Gastrocnemius medialis (tissue), 4 donors: ENCODE results near the gene RNF41.

Source experiments
- POLR2A ChIP-seq, 2 donors: fragments of 450-650 bp; IDR thresholded peaks; one replicate each; pipeline ENCODE4 v1.6.1; 2017; ENCODE audit warnings: antibody characterized with exemption in 2 of 2, mild to moderate bottlenecking in 2 of 2, moderate library complexity in 2 of 2
- TF ChIP-seq, protein P1 (sequence below), 5 experiments: fragments of 450-650 bp in 3 of 5; fragments of 200-600 bp in 2 of 5; sonication (generic) in 2 of 5; IDR thresholded peaks in 4 of 5; conservative IDR thresholded peaks in 1 of 5; 1 replicate in 4 of 5; 2 replicates in 1 of 5; pipeline ENCODE4 v1.5.1; 2016 to 2019; ENCODE audit warnings: antibody characterized with exemption in 5 of 5, mild to moderate bottlenecking in 3 of 5, moderate library complexity in 3 of 5

GRCh38 chr12:56159482-56160192 lies 62.1 kb downstream of the RNF41 start:
- TF ChIP-seq, protein P1, sequence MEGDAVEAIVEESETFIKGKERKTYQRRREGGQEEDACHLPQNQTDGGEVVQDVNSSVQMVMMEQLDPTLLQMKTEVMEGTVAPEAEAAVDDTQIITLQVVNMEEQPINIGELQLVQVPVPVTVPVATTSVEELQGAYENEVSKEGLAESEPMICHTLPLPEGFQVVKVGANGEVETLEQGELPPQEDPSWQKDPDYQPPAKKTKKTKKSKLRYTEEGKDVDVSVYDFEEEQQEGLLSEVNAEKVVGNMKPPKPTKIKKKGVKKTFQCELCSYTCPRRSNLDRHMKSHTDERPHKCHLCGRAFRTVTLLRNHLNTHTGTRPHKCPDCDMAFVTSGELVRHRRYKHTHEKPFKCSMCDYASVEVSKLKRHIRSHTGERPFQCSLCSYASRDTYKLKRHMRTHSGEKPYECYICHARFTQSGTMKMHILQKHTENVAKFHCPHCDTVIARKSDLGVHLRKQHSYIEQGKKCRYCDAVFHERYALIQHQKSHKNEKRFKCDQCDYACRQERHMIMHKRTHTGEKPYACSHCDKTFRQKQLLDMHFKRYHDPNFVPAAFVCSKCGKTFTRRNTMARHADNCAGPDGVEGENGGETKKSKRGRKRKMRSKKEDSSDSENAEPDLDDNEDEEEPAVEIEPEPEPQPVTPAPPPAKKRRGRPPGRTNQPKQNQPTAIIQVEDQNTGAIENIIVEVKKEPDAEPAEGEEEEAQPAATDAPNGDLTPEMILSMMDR (IDR thresholded peaks at IDR 0.05 in 4 of 5, conservative IDR thresholded peaks at IDR 0.05 in 1 of 5): no peak
- no peak for TF ChIP-seq POLR2A (IDR thresholded peaks at IDR 0.05)
